GM19025 (cell line): ENCODE measurements around the gene USP5.
A peak's percentile ranks its signal among the peaks of the same experiment; 100 is the strongest.
"Not testable (repeated sequence)": the region's sequence is repeated elsewhere in the genome, so short reads cannot be mapped to it uniquely, and the experiment has no call there.

Experiments
- ATAC-seq: cut with Tn5 transposase; IDR thresholded peaks from one replicate; pipeline ENCODE4 v1.9.1; 2021; ENCODE audit warnings: mild to moderate bottlenecking, low read depth, moderate library complexity; ENCODE audit not compliant: unreplicated experiment

Gene USP5

GRCh38 chr12:6905414-6906040, 53.6 kb downstream of the USP5 start:
- no peak for ATAC-seq

GRCh38 chr12:6908141-6908540, 56.2 kb downstream of the USP5 start:
- ATAC-seq, result not testable (repeated sequence)

- no peak for ATAC-seq
Measured at GRCh38 chr12:6909421-6910145, 57.6 kb downstream of the USP5 start.

- no peak for ATAC-seq
Measured at GRCh38 chr12:6912164-6912935, 60.4 kb downstream of the USP5 start.

- ATAC-seq, result peak; percentile 75
Measured at GRCh38 chr12:6914246-6914946, 62.4 kb downstream of the USP5 start, which contains the start of gene ENO2. Gene ENO2 (plus strand): TSS chr12:6914580. CDS start chr12:6915833, 1,253 bp downstream.

GRCh38 chr12:6914947-6915788, 63.2 kb downstream of the USP5 start:
- ATAC-seq, result no peak

- ATAC-seq, result no peak
Measured at GRCh38 chr12:6915789-6916285, 63.9 kb downstream of the USP5 start.
